SH-SY5Y (cell line): Measurements from ENCODE around the gene NKIRAS1.
A peak's percentile ranks its signal among the peaks of the same experiment; 100 is the strongest.

ENCODE experiments used
- GATA2 ChIP-seq: IDR thresholded peaks from 2 replicates; pipeline ENCODE4 v1.6.1; 2011; ENCODE audit warnings: mild to moderate bottlenecking, low read depth, low read length
- GATA3 ChIP-seq: IDR thresholded peaks from 2 replicates; pipeline ENCODE4 v1.6.1; 2011; ENCODE audit warnings: low read depth, mild to moderate bottlenecking, low read length, moderate library complexity

Gene NKIRAS1

DNA sequence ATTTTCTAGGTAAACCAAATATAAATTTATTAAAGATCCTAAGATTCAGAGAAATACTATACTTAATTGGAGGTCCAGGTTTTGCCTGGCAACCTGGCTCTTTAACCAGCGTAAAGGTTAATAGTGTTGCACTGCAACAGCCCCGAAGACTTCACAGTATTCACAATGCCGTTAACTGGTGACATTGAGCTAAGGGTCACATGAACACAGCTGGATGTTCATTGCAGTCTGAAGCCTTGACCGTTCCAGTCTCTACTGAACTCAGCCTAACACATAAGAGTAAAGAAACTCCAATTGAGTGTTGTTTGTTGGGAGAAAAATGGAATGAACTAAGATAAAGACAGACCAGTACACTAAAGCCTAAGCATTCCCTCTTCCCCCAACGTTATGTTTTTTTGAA, 26.8 kb downstream of the NKIRAS1 start:
- TF ChIP-seq GATA3 (no peak), GATA2 (no peak)

DNA sequence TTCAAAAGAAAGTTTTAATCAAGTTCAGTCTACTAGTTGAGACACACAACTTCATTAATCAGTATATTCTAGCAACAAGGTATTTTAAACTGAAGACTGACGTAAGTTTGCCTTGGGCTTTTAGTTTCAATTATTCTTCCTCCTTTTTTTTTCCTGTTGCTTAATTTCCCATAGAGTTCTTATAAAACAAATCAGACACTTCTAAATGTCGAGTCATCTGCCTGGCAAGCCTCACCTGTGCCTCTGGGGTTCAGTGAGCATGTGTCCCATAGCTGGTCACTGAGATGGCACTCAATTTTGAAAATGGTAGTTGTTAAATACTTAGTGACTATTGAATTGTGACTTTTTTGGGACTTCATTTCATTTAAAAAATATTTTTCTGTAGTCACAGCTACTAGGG, 27.4 kb downstream of the NKIRAS1 start:
- no peak for TF ChIP-seq GATA3
- TF ChIP-seq GATA2, result no peak

DNA sequence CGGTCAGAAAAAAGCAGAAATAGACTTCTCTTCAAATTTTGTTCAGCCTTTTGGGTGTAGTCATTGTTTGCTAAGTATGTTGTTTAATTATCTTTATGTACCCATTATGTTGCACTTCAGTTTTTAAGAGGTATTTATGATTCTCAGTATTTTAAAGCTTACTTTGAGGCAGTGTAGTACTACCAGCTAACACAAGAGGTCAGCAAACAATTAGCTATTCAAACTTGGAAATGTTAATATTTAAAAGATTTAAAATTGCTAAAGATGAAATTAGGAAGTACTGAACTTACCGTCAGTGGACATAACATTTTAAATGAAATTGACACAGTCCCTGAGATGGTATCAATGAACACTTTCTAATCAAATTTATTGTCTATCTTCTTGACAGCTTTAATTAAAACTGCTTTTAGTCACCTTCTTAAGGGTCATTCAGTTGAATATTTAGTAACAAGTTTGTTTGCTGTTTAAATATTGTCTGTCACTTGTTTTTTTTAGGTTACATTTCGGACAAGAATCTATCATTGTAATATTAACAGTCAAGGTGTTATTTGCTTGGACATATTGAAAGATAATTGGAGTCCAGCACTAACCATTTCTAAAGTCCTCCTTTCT, 28.1 kb downstream of the NKIRAS1 start:
- TF ChIP-seq GATA3 (no peak), GATA2 (no peak)

DNA sequence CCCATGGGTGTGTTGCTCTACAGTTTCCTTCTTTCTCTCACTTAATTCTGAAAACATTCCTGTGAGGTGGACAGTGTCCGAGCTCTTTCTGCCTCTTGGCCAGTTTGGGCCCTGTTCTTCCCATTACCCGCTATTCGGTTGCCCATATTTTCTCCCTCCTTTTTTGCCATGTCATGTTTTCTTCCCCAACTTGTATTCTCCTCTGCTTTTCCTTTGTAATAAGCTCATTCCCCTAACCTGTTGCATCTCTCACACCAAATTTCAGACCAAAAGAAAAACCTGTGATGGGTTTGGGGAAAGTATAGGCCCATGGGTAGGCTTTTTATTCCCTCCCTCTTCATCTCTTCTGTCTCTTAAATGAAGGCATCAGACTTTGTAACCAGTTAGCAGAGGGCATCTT, 30.5 kb downstream of the NKIRAS1 start:
- TF ChIP-seq GATA2 (no peak), GATA3 (no peak)

DNA sequence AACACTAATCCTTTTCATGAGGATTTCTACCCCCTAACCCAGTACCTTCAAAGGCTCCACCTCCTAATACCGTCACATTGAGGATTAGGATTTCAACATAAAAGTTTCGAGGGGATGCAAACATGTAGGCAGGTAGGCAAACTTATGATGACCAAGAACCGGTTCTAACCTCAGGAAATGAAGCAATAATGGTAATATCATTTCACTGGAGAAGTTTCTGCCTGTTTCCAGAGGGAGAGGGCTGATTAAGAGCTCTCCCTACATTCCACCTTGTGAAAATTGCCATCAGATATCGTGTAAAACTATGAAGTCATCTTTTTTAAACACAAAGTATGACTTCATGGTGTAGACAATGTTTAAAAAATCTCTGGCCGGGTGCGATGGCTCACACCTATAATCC, 31.6 kb downstream of the NKIRAS1 start:
- TF ChIP-seq GATA3 (no peak), GATA2 (no peak)

DNA sequence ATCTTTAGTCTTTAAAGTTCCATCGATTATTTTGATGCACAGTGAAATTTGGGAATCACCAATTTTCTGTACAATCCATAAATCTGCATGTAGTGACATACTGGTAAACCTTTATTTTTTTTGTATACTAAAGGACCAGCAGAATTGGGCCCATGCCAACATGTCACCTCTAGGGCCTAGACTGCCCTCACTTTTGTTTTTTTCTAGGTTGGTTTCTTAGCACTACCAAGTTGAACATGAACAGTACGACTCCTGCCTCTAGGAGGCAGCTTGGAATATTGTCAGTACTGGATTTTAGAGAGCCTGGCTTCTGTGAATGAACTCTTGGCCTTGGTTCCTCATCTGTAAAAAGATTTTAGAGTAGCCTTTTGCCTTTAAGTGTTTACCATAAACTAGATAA, 32.3 kb downstream of the NKIRAS1 start:
- no peak for TF ChIP-seq GATA3
- no peak for TF ChIP-seq GATA2

- TF ChIP-seq GATA2, result no peak
- TF ChIP-seq GATA3, result no peak
Measured at GRCh38 chr3:23882487-23882918, 34.3 kb downstream of the NKIRAS1 start.

- no peak for TF ChIP-seq GATA2
- no peak for TF ChIP-seq GATA3
Measured at GRCh38 chr3:23880703-23881339, 36.0 kb downstream of the NKIRAS1 start.

DNA sequence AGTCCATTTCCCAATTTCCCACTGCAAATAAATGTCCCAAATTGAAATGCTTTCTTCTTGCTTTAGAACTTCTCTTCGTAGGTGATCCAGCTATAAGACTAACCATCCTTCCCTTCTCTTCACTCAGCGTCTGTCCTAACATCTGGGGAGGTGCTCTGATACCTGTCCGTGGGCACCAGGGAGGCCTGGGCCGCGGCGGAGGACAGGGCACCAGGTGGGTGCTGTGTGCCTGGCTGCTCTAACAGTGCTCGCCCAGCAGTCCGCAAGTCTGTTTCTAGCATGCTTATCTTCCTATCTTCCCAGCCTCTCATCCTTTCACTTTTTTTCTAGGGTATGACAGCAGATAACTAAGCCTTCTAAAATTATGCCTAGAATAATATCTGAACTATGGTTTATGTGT, 37.3 kb downstream of the NKIRAS1 start:
- TF ChIP-seq GATA2 (peak; percentile 41; the same call in 1 of the 2 replicates), GATA3 (no peak)

DNA sequence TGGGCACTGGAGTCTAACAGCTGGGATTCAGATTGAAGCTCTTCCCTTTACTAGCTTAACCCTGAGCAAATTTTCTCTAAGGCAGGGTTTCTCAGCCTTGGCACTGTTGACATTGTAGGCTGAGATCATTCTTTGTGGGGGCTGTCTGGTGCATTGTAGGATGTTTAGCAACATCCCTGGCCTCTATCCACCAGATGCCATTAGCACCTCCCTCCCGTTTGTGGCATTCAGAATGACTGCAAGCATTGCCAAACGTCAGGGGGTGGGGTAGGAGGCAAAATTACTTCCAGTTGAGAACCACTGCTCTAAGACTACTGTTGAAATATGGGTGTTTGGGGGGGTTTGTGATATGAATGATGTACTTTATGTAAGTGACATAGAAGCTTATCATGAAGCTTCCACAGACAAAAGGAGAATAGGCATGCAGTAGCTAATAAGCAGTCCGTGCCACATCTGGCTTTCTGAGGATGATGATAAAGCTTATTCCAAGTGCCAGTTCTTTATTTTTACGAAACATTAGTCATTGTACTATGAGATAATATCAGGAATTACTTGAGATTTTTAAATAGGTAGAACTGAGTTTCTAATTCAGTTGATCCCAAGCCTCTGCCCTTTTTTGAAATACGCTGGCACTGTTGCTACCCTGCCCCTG, 39.3 kb downstream of the NKIRAS1 start:
- TF ChIP-seq GATA2 (no peak), GATA3 (no peak)

DNA sequence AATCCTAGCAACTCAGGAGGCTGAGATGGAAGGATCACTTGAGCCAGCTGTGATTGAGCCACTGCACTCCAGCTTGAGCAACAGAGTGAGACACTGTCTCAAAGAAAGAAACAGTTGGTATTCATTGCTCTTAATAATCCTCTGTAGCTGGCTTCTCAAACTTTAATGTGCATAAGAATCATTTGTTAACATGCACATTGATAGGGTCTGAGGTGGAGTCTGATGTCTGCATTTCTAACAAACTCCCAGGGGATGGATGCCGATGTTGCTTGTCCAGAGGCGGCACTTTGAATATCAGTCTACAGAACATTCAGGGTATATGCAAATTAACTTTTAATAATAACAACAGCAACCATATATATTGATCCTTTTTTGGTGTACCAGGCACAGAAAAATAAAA, 39.9 kb downstream of the NKIRAS1 start:
- no peak for TF ChIP-seq GATA3
- TF ChIP-seq GATA2, result no peak

DNA sequence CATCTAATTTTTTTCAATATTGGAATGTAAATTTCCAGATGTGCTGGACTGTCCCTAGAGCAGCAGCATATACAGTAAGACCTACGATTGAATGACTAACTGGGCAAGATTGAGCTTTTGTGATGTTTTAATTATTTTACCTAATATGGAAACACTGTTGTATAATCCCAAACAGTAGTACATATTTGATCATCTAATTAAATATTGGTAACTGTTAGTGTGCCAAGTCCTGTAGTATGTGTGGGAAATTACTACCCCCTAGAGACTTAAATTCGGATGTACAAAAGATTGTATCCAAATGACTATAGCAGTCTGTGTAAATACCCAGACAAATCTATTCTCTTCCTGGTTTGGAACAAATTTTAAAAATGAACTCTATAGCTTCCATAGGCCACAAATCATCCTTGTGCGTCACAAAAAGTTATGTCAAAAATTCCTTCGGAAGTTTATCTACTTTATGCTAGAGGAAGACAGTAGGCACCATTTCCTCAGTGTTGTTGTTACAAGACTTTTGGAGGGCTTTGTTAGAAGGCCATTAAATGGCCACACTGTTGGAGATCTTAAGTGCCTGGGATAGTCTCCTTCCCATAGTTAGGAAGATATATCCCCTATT, 41.6 kb downstream of the NKIRAS1 start:
- TF ChIP-seq GATA3, result no peak
- no peak for TF ChIP-seq GATA2

GRCh38 chr3:23874359-23875112, 42.3 kb downstream of the NKIRAS1 start:
- TF ChIP-seq GATA3, result no peak
- no peak for TF ChIP-seq GATA2

DNA sequence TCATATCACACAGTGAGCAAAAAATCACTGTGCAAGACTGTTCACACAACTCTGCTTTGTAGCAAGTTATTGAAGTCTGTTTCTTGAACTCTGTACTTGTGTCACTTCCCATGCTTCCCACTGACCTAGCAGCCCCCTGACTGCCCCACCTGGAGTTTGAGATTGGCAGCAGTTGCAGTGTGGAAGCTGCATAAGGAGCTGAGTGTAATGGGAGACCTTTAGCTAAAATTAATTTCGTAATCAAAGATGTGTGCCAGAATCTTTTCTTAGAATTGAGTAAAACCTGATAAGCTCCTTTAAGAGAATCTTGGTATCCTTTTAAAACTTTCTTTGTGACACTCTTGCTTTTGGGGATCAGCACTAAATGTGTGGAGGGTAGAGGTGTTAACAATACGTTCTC, 42.8 kb downstream of the NKIRAS1 start:
- no peak for TF ChIP-seq GATA3

GRCh38 chr3:23872330-23872729, 44.5 kb downstream of the NKIRAS1 start:
- TF ChIP-seq GATA2, result no peak
- no peak for TF ChIP-seq GATA3
